HG02852 (cell line): Measurements from ENCODE around the gene GPC2.

Experiments used
- ATAC-seq: cut with Tn5 transposase; IDR thresholded peaks from one replicate; pipeline ENCODE4 v1.9.1; 2021; ENCODE audit warnings: mild to moderate bottlenecking, moderate library complexity; ENCODE audit not compliant: unreplicated experiment

GPC2 gene

DNA sequence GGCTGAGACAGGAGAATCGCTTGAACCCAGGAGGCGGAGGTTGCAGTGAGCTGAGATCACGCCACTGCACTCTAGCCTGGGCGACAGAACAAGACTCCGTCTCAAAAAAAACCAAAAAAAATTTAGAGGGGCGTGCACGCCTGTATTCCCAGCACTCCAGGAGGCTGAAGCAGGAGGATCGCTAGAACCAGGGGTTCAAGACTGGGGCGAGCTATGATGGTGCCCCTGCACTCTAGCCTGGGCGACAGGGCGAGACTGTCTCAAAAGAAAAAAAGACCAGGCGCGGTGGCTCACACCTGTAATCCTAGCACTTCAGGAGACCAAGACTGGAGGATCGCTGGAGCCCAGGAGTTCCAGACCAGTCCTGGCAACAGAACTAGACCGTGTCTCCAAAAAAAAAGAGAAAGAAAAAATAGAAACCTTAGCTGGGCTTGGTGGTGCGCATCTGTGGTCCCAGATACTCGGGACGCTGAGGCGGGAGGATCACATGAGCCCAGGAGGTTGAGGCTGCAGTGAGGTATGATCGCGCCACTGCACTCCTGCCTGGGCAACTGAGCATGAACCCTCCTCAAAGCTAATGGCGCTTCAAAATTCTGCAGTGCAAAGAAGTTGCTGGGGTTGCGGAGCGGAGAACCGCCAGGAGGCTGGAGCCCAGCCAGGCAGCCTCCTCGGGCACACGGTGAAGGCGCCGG, 50.8 kb downstream of the GPC2 start:
- peak; percentile 26 for ATAC-seq

DNA sequence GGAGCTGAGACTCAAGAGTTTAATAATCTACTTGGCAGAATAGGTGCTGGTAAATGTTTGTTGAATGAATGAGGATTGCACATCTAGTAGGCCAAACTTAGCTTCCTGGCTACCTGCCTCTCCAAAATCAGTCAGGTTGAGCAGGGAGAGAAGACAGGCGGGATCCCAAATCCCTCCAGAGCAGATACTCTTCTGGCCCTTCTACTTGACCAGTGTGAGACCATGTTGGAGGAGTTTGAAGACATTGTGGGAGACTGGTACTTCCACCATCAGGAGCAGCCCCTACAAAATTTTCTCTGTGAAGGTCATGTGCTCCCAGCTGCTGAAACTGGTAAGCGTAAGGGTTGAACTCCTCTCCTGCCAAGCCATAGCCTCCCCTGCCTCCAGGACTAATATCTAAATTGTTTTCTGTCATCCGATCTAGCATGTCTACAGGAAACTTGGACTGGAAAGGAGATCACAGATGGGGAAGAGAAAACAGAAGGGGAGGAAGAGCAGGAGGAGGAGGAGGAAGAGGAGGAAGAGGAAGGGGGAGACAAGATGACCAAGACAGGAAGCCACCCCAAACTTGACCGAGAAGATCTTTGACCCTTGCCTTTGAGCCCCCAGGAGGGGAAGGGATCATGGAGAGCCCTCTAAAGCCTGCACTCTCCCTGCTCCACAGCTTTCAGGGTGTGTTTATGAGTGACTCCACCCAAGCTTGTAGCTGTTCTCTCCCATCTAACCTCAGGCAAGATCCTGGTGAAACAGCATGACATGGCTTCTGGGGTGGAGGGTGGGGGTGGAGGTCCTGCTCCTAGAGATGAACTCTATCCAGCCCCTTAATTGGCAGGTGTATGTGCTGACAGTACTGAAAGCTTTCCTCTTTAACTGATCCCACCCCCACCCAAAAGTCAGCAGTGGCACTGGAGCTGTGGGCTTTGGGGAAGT, 52.6 kb downstream of the GPC2 start:
- no peak for ATAC-seq

DNA sequence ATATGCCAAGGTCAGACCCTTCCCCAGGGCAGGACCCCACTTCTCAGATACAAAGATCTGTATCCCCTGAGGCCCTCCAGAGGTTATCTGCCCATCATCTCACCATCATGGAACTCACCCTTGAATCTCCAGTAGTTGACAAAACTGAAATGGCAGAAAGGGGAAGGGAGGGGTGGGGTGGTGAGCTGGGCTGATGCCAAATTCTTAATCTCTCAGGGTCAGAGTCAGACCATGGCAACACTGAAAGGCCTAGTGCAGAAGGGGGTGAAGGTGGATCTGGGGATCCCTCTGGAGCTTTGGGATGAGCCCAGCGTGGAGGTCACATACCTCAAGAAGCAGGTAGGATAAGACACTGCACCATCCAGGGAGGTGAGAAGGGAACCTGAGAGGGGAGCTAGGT, 54.6 kb downstream of the GPC2 start:
- no peak for ATAC-seq

DNA sequence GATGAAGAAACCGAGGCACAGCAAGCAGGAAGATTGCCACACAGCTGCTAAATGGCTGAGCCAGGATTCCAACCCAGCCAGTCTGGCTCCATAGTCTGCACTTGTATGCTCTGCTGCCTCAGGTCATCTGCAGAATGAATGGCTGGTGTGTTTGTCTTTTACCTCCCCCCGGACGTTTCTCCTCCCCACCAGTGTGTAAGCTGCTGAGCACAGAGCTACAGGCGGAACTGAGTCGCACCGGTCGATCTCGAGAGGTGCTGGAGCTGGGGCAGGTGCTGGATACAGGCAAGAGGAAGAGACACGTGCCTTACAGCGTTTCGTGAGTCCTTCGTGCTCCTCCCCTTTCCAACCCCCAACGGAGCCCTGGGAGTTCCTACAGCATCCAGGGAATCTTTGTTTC, 55.1 kb downstream of the GPC2 start:
- ATAC-seq: no peak

DNA sequence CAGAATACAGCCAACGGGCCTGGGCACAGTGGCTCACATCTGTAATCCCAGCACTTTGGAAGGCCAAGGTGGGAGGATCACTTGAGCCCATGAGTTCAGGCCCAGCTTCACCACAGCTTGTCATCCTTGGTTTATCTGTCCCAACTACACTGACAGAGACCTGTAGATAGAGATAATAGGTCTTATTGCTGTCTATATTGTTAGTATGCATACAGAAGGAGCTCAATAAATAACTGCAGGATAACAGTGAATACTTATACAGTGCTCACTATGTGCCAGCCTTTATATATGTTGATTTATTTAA, 56.5 kb downstream of the GPC2 start:
- ATAC-seq: no peak

DNA sequence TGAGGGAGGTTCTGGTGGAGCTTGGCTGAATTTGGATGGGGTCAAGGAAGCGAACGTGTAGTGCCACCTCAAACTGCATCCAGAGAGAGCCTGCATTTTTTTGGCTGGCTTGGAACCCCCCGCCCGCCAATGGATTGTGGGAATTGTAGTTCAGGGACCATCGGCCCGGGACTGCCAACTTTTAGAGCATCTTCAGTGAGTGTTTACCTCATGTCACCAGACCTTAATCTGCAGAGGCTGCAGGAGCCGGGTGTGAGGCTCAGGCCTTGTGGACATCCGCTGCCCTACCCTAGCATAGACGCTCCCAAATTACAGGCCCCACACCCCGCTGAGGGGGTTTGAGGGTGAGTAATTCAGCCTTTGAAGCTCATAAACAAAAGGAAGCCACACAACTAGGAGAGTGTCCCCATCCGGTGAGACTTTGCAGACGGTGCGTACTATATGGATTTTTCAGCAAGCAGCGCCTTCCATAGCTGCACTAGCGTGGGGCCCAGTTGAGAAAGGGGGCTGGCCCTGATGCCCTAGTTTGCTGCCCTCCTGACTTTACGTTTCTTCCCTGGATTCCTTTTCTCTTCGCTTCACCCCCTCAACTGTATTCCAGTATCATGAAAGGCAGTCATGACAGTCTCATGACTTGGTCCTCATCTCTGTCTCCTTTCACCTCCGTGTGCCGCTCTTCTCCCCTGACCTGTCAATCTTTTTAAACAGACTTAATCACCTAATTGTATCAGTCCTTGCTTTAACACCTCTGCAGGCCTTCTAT, 57.0 kb downstream of the GPC2 start:
- ATAC-seq: peak; percentile 39
